HepG2 (cell line): ENCODE data around the gene BCL2A1. TPM values are rescaled to one million over a fixed set of nuclear protein-coding genes. Genes with fewer than 3 reads are reported as not detected.

Experiments used
- ARID2 ChIP-seq: sonication (generic); formaldehyde crosslinking; IDR thresholded peaks from 2 replicates; pipeline ENCODE4 v1.8.1; 2022; ENCODE audit warnings: mild to moderate bottlenecking, missing genetic modification reagents, borderline replicate concordance
- FOXP4 ChIP-seq: sonication (generic); formaldehyde crosslinking; IDR thresholded peaks from 2 replicates; pipeline ENCODE4 v1.4.0; 2020; ENCODE audit warnings: missing genetic modification reagents
- GLI4 ChIP-seq: sonication (generic); formaldehyde crosslinking; IDR thresholded peaks from 2 replicates; pipeline ENCODE4 v1.5.1; 2020; ENCODE audit warnings: missing genetic modification reagents, mild to moderate bottlenecking, moderate library complexity, borderline replicate concordance
- HIVEP1 ChIP-seq: sonication (generic); formaldehyde crosslinking; IDR thresholded peaks from 2 replicates; pipeline ENCODE4 v1.4.0; 2020; ENCODE audit warnings: mild to moderate bottlenecking, missing genetic modification reagents
- KLF11 ChIP-seq: IDR thresholded peaks from 2 replicates; pipeline ENCODE4 v1.6.1; 2016; ENCODE audit warnings: missing compliant biosample characterization
- NR2F2 ChIP-seq: IDR thresholded peaks from 2 replicates; pipeline ENCODE4 v1.6.1; 2012; ENCODE audit warnings: low read depth, inconsistent platforms, borderline replicate concordance
- RBFOX2 ChIP-seq: fragments of 200-400 bp; formaldehyde crosslinking; IDR thresholded peaks from 2 replicates; pipeline ENCODE4 v1.6.1; 2017; ENCODE audit warnings: low read depth, mild to moderate bottlenecking, low read length
- RBM22 ChIP-seq: fragments of 200-400 bp; formaldehyde crosslinking; optimal IDR thresholded peaks from 2 replicates; pipeline ENCODE3; 2017; ENCODE audit warnings: mild to moderate bottlenecking, low read length, moderate library complexity
- USF2 ChIP-seq, 2 experiments: sonication (generic) in 1 of 2; formaldehyde crosslinking in 1 of 2; IDR thresholded peaks; 2 replicates each; pipeline versions ENCODE4 v1.5.1 to v1.6.1; 2011 to 2020; ENCODE audit warnings: borderline replicate concordance in 1 of 2, low read depth in 1 of 2, low read length in 1 of 2, mild to moderate bottlenecking in 1 of 2, missing genetic modification reagents in 1 of 2, moderate library complexity in 1 of 2
- ZMYM4 ChIP-seq: sonication (generic); formaldehyde crosslinking; IDR thresholded peaks from 2 replicates; pipeline ENCODE4 v1.8.1; 2023; ENCODE audit warnings: mild to moderate bottlenecking, missing genetic modification reagents
- ZNF256 ChIP-seq: sonication (generic); formaldehyde crosslinking; conservative IDR thresholded peaks from 2 replicates; pipeline ENCODE4 v1.4.0; 2020; ENCODE audit warnings: missing genetic modification reagents
- ZNF274 ChIP-seq: sonication (generic); formaldehyde crosslinking; IDR thresholded peaks from 2 replicates; pipeline ENCODE4 v1.5.1; 2020; ENCODE audit warnings: mild to moderate bottlenecking, missing genetic modification reagents
- polyA plus RNA-seq, 8 experiments: library from polyadenylated mRNA; depleted of rRNA in 3 of 8; stranded (reverse) in 7 of 8; unstranded in 1 of 8; fragments of >200 nt; fragmentation: Illumina TruSeq in 4 of 8; extraction: Trizol in 4 of 8; gene quantifications; 2 replicates each; pipeline versions ENCODE4 v1.2.1 to v1.2.3, GENCODE V29; 2011 to 2016; ENCODE audit warnings: low read depth in 4 of 8, missing spikeins in 1 of 8, mixed read lengths in 1 of 8; ENCODE audit not compliant: insufficient read depth in 1 of 8
- total RNA-seq, 5 experiments: library from RNA; depleted of rRNA; stranded (reverse); fragments of >200 nt; fragmentation: Illumina TruSeq; extraction: Trizol; gene quantifications; 2 replicates each; pipeline ENCODE4 v1.2.3, GENCODE V29; 2016; ENCODE audit warnings: low read depth in 1 of 5
- TF ChIP-seq, protein P1 (sequence below): sonication (generic); formaldehyde crosslinking; IDR thresholded peaks from 2 replicates; pipeline ENCODE4 v1.4.0; 2020; ENCODE audit warnings: mild to moderate bottlenecking, low read depth, missing genetic modification reagents
- TF ChIP-seq, protein P2 (sequence below): sonication (generic); formaldehyde crosslinking; IDR thresholded peaks from 2 replicates; pipeline ENCODE4 v1.4.0; 2020; ENCODE audit warnings: missing genetic modification reagents
- TF ChIP-seq, protein P3 (sequence below): sonication (generic); formaldehyde crosslinking; IDR thresholded peaks from 2 replicates; pipeline ENCODE4 v1.5.1; 2020; ENCODE audit warnings: missing genetic modification reagents, mild to moderate bottlenecking, borderline replicate concordance
- TF ChIP-seq, protein P4 (sequence below): sonication (generic); formaldehyde crosslinking; IDR thresholded peaks from 2 replicates; pipeline ENCODE4 v1.4.0; 2020; ENCODE audit warnings: missing genetic modification reagents

BCL2A1 gene
- total and polyA plus RNA-seq, 2 of the 13 experiments (the other 11 are each of a cell fraction or from before 2014, with no cell fraction given), result 0.08 to 0.31 TPM

- TF ChIP-seq GLI4, result peak; percentile 73; the same call in 1 of the 2 replicates
- TF ChIP-seq ZMYM4 (CRISPR knock-in tag), result no peak
- TF ChIP-seq, protein P1, sequence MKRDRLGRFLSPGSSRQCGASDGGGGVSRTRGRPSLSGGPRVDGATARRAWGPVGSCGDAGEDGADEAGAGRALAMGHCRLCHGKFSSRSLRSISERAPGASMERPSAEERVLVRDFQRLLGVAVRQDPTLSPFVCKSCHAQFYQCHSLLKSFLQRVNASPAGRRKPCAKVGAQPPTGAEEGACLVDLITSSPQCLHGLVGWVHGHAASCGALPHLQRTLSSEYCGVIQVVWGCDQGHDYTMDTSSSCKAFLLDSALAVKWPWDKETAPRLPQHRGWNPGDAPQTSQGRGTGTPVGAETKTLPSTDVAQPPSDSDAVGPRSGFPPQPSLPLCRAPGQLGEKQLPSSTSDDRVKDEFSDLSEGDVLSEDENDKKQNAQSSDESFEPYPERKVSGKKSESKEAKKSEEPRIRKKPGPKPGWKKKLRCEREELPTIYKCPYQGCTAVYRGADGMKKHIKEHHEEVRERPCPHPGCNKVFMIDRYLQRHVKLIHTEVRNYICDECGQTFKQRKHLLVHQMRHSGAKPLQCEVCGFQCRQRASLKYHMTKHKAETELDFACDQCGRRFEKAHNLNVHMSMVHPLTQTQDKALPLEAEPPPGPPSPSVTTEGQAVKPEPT (CRISPR knock-in tag), result no peak
- TF ChIP-seq, protein P2, sequence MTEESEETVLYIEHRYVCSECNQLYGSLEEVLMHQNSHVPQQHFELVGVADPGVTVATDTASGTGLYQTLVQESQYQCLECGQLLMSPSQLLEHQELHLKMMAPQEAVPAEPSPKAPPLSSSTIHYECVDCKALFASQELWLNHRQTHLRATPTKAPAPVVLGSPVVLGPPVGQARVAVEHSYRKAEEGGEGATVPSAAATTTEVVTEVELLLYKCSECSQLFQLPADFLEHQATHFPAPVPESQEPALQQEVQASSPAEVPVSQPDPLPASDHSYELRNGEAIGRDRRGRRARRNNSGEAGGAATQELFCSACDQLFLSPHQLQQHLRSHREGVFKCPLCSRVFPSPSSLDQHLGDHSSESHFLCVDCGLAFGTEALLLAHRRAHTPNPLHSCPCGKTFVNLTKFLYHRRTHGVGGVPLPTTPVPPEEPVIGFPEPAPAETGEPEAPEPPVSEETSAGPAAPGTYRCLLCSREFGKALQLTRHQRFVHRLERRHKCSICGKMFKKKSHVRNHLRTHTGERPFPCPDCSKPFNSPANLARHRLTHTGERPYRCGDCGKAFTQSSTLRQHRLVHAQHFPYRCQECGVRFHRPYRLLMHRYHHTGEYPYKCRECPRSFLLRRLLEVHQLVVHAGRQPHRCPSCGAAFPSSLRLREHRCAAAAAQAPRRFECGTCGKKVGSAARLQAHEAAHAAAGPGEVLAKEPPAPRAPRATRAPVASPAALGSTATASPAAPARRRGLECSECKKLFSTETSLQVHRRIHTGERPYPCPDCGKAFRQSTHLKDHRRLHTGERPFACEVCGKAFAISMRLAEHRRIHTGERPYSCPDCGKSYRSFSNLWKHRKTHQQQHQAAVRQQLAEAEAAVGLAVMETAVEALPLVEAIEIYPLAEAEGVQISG (CRISPR knock-in tag), result no peak
- TF ChIP-seq ZNF274 (CRISPR knock-in tag), result no peak
- no peak; the same call in 1 of the 2 replicates for TF ChIP-seq FOXP4 (CRISPR knock-in tag)
- no peak for TF ChIP-seq NR2F2
- no peak for TF ChIP-seq ARID2 (CRISPR knock-in tag)
- TF ChIP-seq, protein P3, sequence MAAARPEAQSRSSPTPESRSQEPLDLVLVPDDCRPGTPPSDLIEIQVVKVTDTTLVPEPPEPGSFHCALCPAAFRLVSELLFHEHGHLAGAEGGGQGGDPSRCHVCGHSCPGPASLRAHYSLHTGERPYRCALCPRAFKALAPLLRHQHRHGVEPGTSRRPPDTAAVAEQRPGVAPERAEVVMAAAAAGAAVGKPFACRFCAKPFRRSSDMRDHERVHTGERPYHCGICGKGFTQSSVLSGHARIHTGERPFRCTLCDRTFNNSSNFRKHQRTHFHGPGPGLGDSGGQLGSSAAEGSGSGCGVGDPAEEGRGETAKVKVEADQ (CRISPR knock-in tag), result no peak
- TF ChIP-seq KLF11 (CRISPR knock-in tag), result no peak
- TF ChIP-seq, protein P4, sequence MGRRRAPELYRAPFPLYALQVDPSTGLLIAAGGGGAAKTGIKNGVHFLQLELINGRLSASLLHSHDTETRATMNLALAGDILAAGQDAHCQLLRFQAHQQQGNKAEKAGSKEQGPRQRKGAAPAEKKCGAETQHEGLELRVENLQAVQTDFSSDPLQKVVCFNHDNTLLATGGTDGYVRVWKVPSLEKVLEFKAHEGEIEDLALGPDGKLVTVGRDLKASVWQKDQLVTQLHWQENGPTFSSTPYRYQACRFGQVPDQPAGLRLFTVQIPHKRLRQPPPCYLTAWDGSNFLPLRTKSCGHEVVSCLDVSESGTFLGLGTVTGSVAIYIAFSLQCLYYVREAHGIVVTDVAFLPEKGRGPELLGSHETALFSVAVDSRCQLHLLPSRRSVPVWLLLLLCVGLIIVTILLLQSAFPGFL (CRISPR knock-in tag), result no peak
- TF ChIP-seq RBM22, result no peak
- TF ChIP-seq RBFOX2, result no peak
- TF ChIP-seq USF2 (IDR thresholded peaks at IDR 0.05; ENCODE audit: low read depth, low read length), result no peak
- TF ChIP-seq USF2 (CRISPR knock-in tag; IDR thresholded peaks at IDR 0.05; ENCODE audit: borderline replicate concordance), result no peak
- TF ChIP-seq ZNF256 (CRISPR knock-in tag), result no peak
- TF ChIP-seq HIVEP1, result no peak
Observed at GRCh38 chr15:79923079-79923514, 47.9 kb downstream of the BCL2A1 start (continued).
